ENCODE measurements around the gene SMLR1.

Gene SMLR1

DNA sequence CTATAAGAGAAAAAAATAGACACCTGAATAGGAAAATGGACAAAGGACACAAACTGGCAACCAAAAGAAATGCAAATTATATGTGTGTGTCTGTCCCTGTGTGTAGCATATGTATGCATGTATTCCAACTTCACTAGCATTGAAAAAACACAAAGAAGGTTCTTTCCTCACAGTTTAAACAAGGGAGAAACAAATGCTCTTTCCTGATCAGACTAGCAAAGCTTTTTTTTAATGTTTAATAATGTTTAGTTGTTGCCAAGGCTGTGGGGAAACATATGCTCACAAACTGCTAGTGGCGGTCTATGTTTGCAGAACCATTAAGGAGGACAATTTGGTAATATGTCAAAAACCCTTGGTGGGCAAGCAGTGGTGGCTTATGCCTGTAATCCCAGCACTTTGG, 22.4 kb downstream of the SMLR1 start:
- H3K4me1 ChIP-seq (ENCODE audit: control insufficient read depth in 2 of 2, insufficient read depth in 1 of 2, low read depth in 1 of 2, low read length in 2 of 2) = peaks cover 4 to 39% of the 10 kb centered on the region in 2 donors
- no peaks in the 10 kb centered on the region for H3K9me3 ChIP-seq (replicated peaks in 1 of 2; ENCODE audit: control insufficient read depth in 2 of 2, insufficient read depth in 1 of 2, low read depth in 1 of 2, low read length in 2 of 2)
- no peak overlapping the region for H4K8ac ChIP-seq (ENCODE audit: low read depth, low read length)
- no peak overlapping the region for H2BK15ac ChIP-seq (ENCODE audit: low read length)
- H3K27ac ChIP-seq (replicated peaks; ENCODE audit: low read length) = no peak overlapping the region
- no peaks in the 10 kb centered on the region for H3K36me3 ChIP-seq (replicated peaks in 1 of 2; ENCODE audit: control insufficient read depth in 2 of 2, insufficient read depth in 2 of 2, low read length in 2 of 2)
- no peak overlapping the region for H3K23ac ChIP-seq (ENCODE audit: low read depth, low read length, poor library complexity)
- H3K27me3 ChIP-seq (ENCODE audit: control insufficient read depth in 3 of 3, insufficient read depth in 3 of 3, low read depth in 1 of 3, low read length in 3 of 3) = no peaks in the 10 kb centered on the region
- no peak overlapping the region for H3K9ac ChIP-seq (ENCODE audit: low read depth, low read length, poor library complexity)
- no peak for DNase-seq (ENCODE audit: low spot score)
- H3K14ac ChIP-seq (ENCODE audit: low read length) = no peak overlapping the region
- H2AFZ ChIP-seq (ENCODE audit: low read length) = no peak overlapping the region
- H2BK12ac ChIP-seq (ENCODE audit: low read length) = no peak overlapping the region
- no peak overlapping the region for H2AK5ac ChIP-seq (ENCODE audit: low read depth, low read length)
- WGBS, 2 donors (ENCODE audit: extremely low coverage in 2 of 2, insufficient read length in 2 of 2, insufficient replicate concordance in 1 of 2) = no CpG with 5 or more reads among the region's 1 CpG
- H3K4ac ChIP-seq (ENCODE audit: low read length) = no peak overlapping the region
- no peaks in the 10 kb centered on the region for H3K79me1 ChIP-seq (ENCODE audit: low read depth, low read length)
- no peak overlapping the region for H2BK5ac ChIP-seq (ENCODE audit: low read length)
- no peak overlapping the region for H3K4me2 ChIP-seq (ENCODE audit: insufficient read depth, low read length, poor library complexity, severe bottlenecking)
- no peak overlapping the region for H3K18ac ChIP-seq (ENCODE audit: low read length)
- H3K4me3 ChIP-seq (ENCODE audit: low read length in 2 of 2) = no peak overlapping the region
- H2BK120ac ChIP-seq (ENCODE audit: low read depth, low read length) = no peak overlapping the region
- H4K91ac ChIP-seq (ENCODE audit: low read depth, low read length, poor library complexity) = no peak overlapping the region

DNA sequence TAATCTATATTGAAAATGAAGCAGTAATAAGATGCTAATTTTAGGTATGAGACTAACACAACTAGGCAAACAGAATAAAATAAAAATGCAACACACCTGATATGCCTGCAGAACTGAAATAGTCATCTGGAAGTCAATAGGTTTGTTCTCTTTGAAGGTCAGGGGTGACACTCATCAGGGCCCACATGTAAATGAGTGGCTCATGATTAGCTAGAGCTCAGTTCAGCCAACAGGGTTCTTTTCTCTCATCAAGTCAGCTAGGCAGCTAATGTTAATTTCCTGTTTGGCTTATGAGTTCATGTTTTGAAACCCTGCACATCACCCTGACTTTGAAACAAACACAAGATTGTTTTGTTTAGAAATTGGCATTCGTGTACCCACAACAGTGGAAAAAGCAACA, 23.8 kb downstream of the SMLR1 start:
- peaks cover 0 to 9% of the 10 kb centered on the region in 2 donors for H3K9me3 ChIP-seq (replicated peaks in 1 of 2; ENCODE audit: control insufficient read depth in 2 of 2, insufficient read depth in 1 of 2, low read depth in 1 of 2, low read length in 2 of 2)
- H3K4me1 ChIP-seq (ENCODE audit: control insufficient read depth in 2 of 2, insufficient read depth in 1 of 2, low read depth in 1 of 2, low read length in 2 of 2) = peaks cover 4 to 39% of the 10 kb centered on the region in 2 donors
- H3K9ac ChIP-seq (ENCODE audit: low read depth, low read length, poor library complexity) = no peak overlapping the region
- no peak overlapping the region for H2BK5ac ChIP-seq (ENCODE audit: low read length)
- no peak overlapping the region for H2BK12ac ChIP-seq (ENCODE audit: low read length)
- H2BK120ac ChIP-seq (ENCODE audit: low read depth, low read length) = no peak overlapping the region
- H3K18ac ChIP-seq (ENCODE audit: low read length) = no peak overlapping the region
- no peaks in the 10 kb centered on the region for H3K36me3 ChIP-seq (replicated peaks in 1 of 2; ENCODE audit: control insufficient read depth in 2 of 2, insufficient read depth in 2 of 2, low read length in 2 of 2)
- no CpG with 5 or more reads among the region's 1 CpG for WGBS, 2 donors (ENCODE audit: extremely low coverage in 2 of 2, insufficient read length in 2 of 2, insufficient replicate concordance in 1 of 2)
- H3K23ac ChIP-seq (ENCODE audit: low read depth, low read length, poor library complexity) = no peak overlapping the region
- no peaks in the 10 kb centered on the region for H3K79me1 ChIP-seq (ENCODE audit: low read depth, low read length)
- H2AK5ac ChIP-seq (ENCODE audit: low read depth, low read length) = no peak overlapping the region
- no peak overlapping the region for H3K4ac ChIP-seq (ENCODE audit: low read length)
- no peak overlapping the region for H4K91ac ChIP-seq (ENCODE audit: low read depth, low read length, poor library complexity)
- no peaks in the 10 kb centered on the region for H3K27me3 ChIP-seq (ENCODE audit: control insufficient read depth in 3 of 3, insufficient read depth in 3 of 3, low read depth in 1 of 3, low read length in 3 of 3)
- H3K4me2 ChIP-seq (ENCODE audit: insufficient read depth, low read length, poor library complexity, severe bottlenecking) = no peak overlapping the region
- H4K8ac ChIP-seq (ENCODE audit: low read depth, low read length) = no peak overlapping the region
- H3K27ac ChIP-seq (replicated peaks; ENCODE audit: low read length) = no peak overlapping the region
- no peak overlapping the region for H3K4me3 ChIP-seq (ENCODE audit: low read length in 2 of 2)
- DNase-seq (ENCODE audit: low spot score) = no peak
- no peak overlapping the region for H2AFZ ChIP-seq (ENCODE audit: low read length)
- no peak overlapping the region for H2BK15ac ChIP-seq (ENCODE audit: low read length)
- H3K14ac ChIP-seq (ENCODE audit: low read length) = no peak overlapping the region

DNA sequence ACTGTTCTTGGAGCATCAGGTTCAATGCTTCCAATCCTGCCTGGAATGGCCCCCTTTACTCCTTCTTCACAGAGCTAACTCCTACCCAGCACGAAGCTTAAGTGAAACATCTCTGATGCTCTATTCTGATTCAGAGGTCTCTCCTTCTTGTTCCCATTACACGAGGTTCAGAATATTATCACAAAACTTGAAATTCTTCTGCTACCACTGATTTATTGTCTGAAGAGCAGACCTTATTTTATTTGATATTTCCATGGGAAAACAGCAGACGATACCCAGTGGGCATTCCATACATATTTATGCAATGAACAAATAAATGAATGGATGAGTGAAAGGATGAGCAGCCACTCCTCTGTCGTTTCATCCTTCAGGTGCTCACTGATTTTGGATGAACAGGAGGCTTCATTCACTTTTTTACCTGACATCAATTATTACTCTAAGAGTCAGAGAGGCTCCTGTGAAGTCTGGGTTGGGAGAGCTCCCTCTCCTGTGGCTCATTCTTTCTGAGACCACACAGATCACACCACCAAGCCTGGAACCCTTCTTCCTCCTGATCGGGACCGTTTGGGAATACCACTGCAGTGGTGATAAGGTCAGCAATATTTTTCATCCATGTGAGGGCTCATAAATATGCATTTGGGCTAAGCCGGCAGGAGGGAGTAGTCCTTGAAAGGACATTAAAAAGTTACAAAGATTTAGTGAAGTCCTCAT, 25.8 kb downstream of the SMLR1 start:
- Histone ChIP-seq H2BK120ac (ENCODE audit: low read depth, low read length) (no peak overlapping the region), H3K14ac (ENCODE audit: low read length) (no peak overlapping the region), H3K4me1 (ENCODE audit: control insufficient read depth in 2 of 2, insufficient read depth in 1 of 2, low read depth in 1 of 2, low read length in 2 of 2) (peaks cover 4 to 36% of the 10 kb centered on the region in 2 donors), H4K91ac (ENCODE audit: low read depth, low read length, poor library complexity) (no peak overlapping the region), H2BK15ac (ENCODE audit: low read length) (no peak overlapping the region), H3K79me1 (ENCODE audit: low read depth, low read length) (no peaks in the 10 kb centered on the region), H3K4ac (ENCODE audit: low read length) (no peak overlapping the region), H3K27ac (replicated peaks; ENCODE audit: low read length) (no peak overlapping the region), H3K18ac (ENCODE audit: low read length) (no peak overlapping the region), H2AFZ (ENCODE audit: low read length) (no peak overlapping the region), H3K27me3 (ENCODE audit: control insufficient read depth in 3 of 3, insufficient read depth in 3 of 3, low read depth in 1 of 3, low read length in 3 of 3) (no peaks in the 10 kb centered on the region), H2BK5ac (ENCODE audit: low read length) (no peak overlapping the region), H2AK5ac (ENCODE audit: low read depth, low read length) (no peak overlapping the region), H2BK12ac (ENCODE audit: low read length) (no peak overlapping the region), H3K9ac (ENCODE audit: low read depth, low read length, poor library complexity) (no peak overlapping the region), H3K36me3 (replicated peaks in 1 of 2; ENCODE audit: control insufficient read depth in 2 of 2, insufficient read depth in 2 of 2, low read length in 2 of 2) (peaks cover 0 to 3% of the 10 kb centered on the region in 2 donors), H3K4me2 (ENCODE audit: insufficient read depth, low read length, poor library complexity, severe bottlenecking) (no peak overlapping the region), H3K23ac (ENCODE audit: low read depth, low read length, poor library complexity) (no peak overlapping the region), H3K4me3 (ENCODE audit: low read length in 2 of 2) (no peak overlapping the region), H3K9me3 (replicated peaks in 1 of 2; ENCODE audit: control insufficient read depth in 2 of 2, insufficient read depth in 1 of 2, low read depth in 1 of 2, low read length in 2 of 2) (peaks cover 0 to 9% of the 10 kb centered on the region in 2 donors), H4K8ac (ENCODE audit: low read depth, low read length) (no peak overlapping the region)
- no peak for DNase-seq (ENCODE audit: low spot score)
- no CpG with 5 or more reads among the region's 7 CpGs for WGBS, 2 donors (ENCODE audit: extremely low coverage in 2 of 2, insufficient read length in 2 of 2, insufficient replicate concordance in 1 of 2)

- no CpG with 5 or more reads among the region's 5 CpGs for WGBS, 2 donors (ENCODE audit: extremely low coverage in 2 of 2, insufficient read length in 2 of 2, insufficient replicate concordance in 1 of 2)
- H3K14ac ChIP-seq (ENCODE audit: low read length) = no peak overlapping the region
- H4K8ac ChIP-seq (ENCODE audit: low read depth, low read length) = no peak overlapping the region
- H3K27me3 ChIP-seq (ENCODE audit: control insufficient read depth in 3 of 3, insufficient read depth in 3 of 3, low read depth in 1 of 3, low read length in 3 of 3) = no peaks in the 10 kb centered on the region
- H3K18ac ChIP-seq (ENCODE audit: low read length) = no peak overlapping the region
- no peak overlapping the region for H2AFZ ChIP-seq (ENCODE audit: low read length)
- no peak for DNase-seq (ENCODE audit: low spot score)
- H2BK120ac ChIP-seq (ENCODE audit: low read depth, low read length) = no peak overlapping the region
- H3K79me1 ChIP-seq (ENCODE audit: low read depth, low read length) = no peaks in the 10 kb centered on the region
- H4K91ac ChIP-seq (ENCODE audit: low read depth, low read length, poor library complexity) = no peak overlapping the region
- H2AK5ac ChIP-seq (ENCODE audit: low read depth, low read length) = no peak overlapping the region
- peaks cover 6 to 36% of the 10 kb centered on the region in 2 donors for H3K4me1 ChIP-seq (ENCODE audit: control insufficient read depth in 2 of 2, insufficient read depth in 1 of 2, low read depth in 1 of 2, low read length in 2 of 2)
- H3K27ac ChIP-seq (replicated peaks; ENCODE audit: low read length) = no peak overlapping the region
- H2BK5ac ChIP-seq (ENCODE audit: low read length) = no peak overlapping the region
- no peak overlapping the region for H3K4me2 ChIP-seq (ENCODE audit: insufficient read depth, low read length, poor library complexity, severe bottlenecking)
- H2BK15ac ChIP-seq (ENCODE audit: low read length) = no peak overlapping the region
- no peak overlapping the region for H3K23ac ChIP-seq (ENCODE audit: low read depth, low read length, poor library complexity)
- no peak overlapping the region for H2BK12ac ChIP-seq (ENCODE audit: low read length)
- H3K4ac ChIP-seq (ENCODE audit: low read length) = no peak overlapping the region
- H3K36me3 ChIP-seq (replicated peaks in 1 of 2; ENCODE audit: control insufficient read depth in 2 of 2, insufficient read depth in 2 of 2, low read length in 2 of 2) = peaks cover 0 to 5% of the 10 kb centered on the region in 2 donors
- no peak overlapping the region for H3K9ac ChIP-seq (ENCODE audit: low read depth, low read length, poor library complexity)
- no peak overlapping the region for H3K4me3 ChIP-seq (ENCODE audit: low read length in 2 of 2)
- H3K9me3 ChIP-seq (replicated peaks in 1 of 2; ENCODE audit: control insufficient read depth in 2 of 2, insufficient read depth in 1 of 2, low read depth in 1 of 2, low read length in 2 of 2) = peaks cover 0 to 9% of the 10 kb centered on the region in 2 donors
These were observed 26.5 kb downstream of the SMLR1 start for GRCh38 chr6:130853555-130854183.

Data from neuronal stem cell (in vitro differentiated cells).